Suppressor macrophage (primary cell): ENCODE data around the gene ENO2.

Source experiments
- DNase-seq, 4 experiments: peaks; one replicate each; pipeline ENCODE4 v3.0.0-alpha.2; 2020 to 2022

The ENO2 gene

DNA sequence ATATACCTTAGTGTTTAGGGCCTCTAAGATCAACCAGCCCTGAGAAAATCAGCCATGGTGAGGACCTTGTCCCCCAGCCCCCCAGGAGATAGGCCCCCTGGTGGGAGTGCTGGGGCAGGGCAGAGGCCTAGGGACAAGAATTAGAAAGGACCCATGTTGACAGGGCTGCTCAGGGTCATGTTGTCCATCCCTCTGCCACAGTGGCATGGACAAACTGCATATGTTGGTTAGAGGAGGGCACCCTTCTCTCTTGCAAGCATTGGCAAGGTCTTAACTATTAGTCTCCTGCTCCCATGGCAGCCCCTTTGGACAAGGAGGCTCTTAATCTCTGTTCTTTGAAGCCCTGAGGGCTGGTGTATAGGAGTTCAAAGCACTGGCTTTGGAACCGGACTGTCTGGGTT, 36.0 kb downstream of the ENO2 start:
- DNase-seq, result peak in 2 of 4 experiments; percentile 29 to 48

DNA sequence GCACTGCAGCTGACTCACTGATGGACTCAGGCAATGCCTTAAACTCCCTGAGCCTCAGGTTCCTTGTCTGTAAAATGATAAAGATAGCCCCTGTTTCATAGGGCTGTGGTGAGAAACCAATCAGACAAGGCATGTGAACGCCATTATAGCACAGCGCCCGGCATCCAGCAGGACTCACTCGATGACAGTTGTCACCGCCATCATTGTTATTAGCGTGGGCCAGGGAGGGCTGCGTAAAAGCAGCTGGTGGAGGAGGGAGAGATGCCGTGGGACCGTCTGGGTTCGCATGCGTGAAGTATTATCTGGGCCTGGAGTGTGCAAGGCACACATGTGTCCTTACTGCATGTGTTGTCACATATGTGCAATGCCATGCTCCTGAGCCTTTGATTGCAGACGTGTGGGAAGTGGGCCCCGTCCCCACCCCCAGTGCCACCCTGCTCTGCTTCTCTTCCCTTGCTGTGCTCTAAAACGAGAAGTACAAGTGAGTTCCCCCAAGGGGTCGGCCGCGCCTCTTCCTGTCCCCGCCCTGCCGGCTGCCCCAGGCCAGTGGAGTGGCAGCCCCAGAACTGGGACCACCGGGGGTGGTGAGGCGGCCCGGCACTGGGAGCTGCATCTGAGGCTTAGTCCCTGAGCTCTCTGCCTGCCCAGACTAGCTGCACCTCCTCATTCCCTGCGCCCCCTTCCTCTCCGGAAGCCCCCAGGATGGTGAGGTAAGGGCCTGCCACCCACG, 36.6 kb downstream of the ENO2 start, which contains the start of gene PTPN6:
Gene PTPN6, plus strand, starts transcription at position 546 of the 730 bp plus-strand sequence. Its CDS starts 157 bp downstream, at position 703.
- DNase-seq, result peak; percentile 94 to 97 (median 96)

DNA sequence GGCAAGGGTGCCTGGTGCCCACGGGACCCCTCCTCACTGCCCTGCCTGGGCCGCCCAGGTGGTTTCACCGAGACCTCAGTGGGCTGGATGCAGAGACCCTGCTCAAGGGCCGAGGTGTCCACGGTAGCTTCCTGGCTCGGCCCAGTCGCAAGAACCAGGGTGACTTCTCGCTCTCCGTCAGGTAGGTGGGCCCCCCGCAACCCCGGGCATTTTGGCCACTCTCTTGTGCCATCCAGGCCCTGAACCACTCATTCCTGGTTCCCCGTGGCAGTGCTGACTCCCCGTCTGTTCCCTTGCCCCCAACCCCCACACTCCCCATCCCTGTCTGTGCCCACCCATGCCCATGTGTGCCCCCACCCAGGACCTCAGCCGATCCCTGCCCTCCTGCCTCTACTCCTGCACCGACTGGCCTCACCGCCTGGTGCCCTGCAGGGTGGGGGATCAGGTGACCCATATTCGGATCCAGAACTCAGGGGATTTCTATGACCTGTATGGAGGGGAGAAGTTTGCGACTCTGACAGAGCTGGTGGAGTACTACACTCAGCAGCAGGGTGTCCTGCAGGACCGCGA, 37.3 kb downstream of the ENO2 start:
- peak in 3 of 4 experiments; percentile 39 to 47 (median 44) for DNase-seq

DNA sequence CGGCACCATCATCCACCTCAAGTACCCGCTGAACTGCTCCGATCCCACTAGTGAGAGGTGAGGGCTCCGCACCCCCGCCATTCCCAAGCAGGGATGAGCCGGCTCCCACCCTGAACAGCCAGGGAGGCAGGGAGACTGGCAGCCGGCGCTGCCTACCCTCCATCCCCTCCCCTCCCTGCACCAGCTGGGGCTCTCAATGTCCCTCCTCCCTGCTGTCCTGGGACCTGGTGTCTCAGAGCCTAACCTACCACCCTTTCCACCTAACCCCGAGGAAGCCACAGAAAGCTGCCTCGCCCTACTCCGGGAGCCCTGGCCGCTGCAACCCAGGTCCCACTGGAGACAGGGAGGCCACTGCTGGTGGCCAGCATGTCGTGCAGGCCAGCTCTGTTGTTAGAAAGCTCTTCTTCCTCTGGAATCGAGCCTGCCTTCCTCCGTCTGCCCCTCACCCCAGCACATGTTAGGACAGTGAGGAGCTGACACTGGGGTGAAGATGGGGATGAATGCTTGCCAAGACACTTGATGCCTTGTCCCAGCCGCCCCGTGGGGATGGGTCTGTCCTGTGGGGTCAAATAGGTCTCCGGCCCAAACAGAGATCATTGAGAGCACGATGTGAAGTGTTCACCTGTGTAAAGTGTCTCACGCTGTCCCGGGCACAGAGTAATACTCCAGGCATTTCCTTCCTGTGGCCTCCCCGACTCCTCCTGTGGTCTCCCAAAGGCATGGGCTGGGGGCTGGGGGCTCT, 37.9 kb downstream of the ENO2 start:
- DNase-seq, result peak in 3 of 4 experiments; percentile 45 to 64 (median 54)

DNA sequence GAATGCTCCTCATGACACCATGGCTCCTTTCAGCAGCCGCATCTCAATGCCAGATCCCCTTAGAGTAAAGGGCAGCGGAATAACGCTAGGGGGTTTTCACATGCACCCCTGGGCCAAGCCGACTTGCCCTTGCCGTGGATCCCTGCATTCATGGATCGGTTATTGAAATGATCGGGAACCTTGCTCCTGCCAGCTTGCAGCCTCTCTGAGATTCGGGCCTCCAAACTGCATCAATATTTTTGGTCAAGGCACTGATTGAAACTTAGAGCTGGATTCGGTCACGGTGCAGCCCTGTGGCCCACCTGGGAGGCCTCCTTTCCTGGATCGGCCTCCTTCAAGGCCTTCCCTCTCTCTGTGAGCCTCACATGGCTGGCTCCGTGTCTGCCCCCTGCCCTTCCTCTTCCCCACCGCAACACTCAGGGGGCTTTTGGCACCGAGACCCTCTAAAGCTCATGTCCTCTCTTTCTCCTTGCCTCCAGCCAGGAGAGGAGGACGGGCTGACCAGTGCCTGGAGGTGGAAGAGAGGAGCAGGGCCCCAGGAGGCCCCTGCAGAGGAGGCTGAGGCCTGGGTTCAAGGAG, 38.6 kb downstream of the ENO2 start:
- peak in 3 of 4 experiments; percentile 20 to 33 (median 21) for DNase-seq

DNA sequence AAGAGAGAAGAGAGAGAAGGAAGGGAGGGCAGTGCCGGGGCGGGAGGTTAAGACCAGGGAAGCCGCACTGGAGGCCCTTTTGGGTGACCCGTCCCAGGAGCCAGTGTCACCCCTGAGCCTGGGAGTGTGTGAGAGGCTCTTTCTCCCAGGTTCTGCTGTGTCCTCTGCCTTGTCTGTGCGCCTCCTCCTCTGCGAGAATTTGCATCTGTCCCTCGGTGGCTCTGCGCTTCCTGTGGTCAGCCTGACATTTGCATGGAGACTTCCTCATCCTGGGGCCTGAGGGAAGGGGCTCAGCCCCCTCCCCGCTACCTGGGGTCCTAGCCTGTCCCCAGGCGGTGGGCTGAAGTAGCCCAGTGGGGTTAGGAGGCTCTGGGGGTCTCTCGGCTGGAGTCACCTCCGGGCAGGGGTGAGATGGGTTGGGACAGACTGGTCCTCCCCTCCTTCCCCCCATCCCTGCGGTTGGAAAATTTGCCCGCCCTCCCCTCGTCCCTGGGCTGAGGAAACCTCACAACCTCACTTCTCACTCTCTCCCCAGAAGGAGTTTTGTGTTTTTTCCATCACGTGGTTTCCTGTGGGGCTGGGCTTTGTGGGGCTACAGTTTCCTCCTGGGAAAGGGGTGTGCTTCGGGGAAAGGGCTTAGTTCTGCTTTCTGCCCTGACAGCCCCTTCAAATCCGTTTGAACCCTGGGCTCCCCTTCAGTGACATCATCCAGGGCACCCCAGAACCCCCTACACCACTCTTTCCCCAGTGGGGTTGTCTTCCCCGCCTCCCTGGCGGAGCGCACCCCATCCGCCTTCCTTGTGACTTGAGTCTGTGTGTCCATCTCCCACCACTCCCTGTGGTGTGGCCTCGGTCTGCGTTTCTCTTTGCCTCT, 39.3 kb downstream of the ENO2 start:
- DNase-seq, result peak; percentile 92 to 96 (median 94)

DNA sequence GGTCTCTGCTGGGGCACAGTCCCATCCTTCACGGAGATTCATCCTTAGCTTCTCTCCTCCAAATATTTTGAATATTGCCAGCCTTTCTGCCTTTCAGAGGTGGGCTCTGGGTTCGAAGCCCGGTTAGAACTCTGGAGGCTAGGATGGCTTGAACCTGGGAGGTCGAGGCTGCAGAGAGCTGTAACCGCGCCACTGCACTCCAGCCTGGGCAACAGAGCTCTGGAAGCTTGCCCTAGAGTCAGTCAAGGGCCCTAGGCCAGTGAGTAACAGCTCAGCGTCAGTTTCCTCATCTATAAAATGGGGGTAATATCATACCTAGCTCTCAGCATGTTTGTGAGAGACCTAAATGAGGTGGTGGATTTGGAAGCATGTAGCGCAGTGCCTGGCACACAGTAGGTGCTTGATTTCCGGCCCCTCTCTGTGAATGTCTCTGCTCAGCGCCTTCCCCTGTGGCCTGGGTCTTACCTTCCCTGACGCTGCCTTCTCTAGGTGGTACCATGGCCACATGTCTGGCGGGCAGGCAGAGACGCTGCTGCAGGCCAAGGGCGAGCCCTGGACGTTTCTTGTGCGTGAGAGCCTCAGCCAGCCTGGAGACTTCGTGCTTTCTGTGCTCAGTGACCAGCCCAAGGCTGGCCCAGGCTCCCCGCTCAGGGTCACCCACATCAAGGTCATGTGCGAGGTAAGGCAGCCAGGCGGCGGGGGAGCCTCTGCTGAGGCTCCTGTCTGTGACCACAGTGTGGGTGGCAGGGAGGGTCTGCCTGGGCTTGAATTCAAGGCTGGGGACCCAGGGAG, 40.1 kb downstream of the ENO2 start:
- DNase-seq, result no peak

DNA sequence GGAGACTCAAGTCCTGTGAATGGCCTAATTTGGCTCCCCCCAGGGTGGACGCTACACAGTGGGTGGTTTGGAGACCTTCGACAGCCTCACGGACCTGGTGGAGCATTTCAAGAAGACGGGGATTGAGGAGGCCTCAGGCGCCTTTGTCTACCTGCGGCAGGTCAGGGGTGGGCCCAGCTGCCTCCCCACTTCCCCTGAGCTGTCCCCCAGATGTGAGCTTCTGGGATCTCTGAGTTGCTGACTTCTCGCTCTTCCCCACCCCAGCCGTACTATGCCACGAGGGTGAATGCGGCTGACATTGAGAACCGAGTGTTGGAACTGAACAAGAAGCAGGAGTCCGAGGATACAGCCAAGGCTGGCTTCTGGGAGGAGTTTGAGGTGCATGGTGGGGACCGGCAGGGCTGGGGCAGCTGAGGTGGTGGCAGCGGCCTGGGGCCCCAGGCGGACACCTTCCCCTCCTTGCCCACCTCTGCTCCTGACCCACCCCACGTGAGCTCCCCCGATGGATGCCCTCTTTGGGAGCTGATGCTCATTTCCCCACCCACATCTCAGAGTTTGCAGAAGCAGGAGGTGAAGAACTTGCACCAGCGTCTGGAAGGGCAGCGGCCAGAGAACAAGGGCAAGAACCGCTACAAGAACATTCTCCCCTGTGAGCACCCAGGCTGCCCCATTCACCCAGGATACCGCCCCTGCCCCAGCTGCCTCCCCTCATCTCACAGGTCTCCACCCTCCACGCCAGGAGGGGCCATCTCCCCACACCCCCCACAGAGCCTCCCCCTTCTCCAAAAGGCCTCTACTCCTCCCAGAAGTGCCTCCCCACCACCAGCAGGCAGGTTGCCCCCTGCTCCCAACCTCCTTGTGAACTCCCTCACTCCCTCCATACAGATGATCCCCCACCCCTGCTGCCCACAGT, 41.0 kb downstream of the ENO2 start:
- DNase-seq, result peak in 2 of 4 experiments; percentile 47 to 59

DNA sequence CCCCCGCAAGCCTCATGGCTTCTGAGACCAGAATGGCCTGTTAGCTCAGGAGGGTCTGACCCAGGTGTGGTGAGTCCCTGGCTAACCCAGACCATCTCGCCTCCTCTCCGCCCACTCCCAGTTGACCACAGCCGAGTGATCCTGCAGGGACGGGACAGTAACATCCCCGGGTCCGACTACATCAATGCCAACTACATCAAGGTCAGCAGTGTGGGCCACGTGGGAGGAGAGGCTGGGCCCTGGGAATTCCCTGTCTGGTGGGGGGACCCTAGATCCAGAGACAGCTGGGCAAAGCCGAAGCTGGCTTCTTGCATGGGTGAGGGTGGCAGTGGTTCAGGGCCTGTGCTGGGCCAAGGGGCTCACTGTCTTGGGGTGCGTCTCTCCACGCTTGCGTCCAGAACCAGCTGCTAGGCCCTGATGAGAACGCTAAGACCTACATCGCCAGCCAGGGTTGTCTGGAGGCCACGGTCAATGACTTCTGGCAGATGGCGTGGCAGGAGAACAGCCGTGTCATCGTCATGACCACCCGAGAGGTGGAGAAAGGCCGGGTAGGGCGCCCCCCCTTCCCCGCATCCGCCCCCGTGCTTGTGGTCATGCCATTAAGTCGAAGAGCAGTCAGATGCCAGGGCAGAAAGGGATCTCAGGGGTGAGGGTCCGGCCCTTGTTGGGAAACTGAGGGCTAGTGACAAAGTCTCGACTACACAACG, 41.8 kb downstream of the ENO2 start:
- DNase-seq, result peak; percentile 51 to 71 (median 57)

DNA sequence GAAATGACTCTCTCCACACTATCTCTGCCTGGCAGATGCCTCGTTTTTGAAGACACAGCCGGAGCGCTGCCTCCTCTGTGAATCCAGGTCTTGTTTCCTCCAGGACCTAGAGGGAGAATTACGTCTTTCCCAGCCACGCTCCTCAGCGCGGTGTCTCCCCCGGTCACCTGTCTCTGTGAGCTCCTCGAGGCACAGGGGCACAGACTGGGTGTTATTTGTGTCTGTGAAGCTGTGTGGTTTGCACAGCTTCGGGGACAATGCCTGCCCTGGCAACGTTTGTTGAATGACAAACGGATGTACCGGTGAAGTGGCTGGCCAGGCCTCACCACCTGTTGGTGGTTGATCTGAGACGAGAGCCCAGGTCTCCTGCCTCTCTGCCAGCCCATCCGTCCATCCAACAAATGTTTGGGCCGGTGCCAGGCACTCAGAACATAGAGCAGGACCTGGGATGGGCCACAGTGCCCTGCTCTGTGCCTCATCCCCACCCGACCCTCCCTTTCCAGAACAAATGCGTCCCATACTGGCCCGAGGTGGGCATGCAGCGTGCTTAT, 42.8 kb downstream of the ENO2 start:
- DNase-seq, result no peak

DNA sequence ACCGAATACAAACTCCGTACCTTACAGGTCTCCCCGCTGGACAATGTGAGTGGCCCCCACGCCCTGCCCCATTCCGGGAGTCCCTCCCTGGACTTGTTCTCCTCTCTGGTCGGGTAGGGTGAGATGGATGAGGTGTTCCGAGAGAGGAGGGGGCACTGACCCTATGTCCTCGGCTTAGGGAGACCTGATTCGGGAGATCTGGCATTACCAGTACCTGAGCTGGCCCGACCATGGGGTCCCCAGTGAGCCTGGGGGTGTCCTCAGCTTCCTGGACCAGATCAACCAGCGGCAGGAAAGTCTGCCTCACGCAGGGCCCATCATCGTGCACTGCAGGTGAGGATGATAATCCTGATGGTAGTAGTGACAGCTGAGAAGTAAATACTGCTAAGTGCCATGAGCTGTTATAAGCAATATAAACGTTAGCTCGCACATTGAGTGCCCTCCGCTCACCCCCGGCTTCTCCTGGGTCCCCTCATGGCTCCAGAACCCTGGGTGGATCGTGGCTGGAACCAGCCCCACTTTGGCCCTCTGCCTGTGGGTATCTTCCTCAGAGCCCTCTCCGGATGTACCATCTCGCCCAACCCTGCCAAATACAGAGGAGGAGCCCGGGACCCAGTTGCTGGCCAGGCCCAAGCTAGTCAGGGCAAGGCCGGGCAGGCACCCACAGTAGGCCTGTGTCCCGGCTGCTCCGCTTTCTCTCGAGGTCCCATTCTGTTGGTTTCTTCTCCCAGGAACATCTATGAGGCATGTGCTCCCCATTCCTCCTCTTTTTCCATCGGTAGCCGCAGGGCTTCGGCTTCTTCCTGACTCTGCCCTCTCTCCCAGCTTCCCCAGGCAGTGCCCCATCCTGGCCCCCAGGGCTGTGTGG, 43.6 kb downstream of the ENO2 start:
- DNase-seq, result peak in 1 of 4 experiments; percentile 32

DNA sequence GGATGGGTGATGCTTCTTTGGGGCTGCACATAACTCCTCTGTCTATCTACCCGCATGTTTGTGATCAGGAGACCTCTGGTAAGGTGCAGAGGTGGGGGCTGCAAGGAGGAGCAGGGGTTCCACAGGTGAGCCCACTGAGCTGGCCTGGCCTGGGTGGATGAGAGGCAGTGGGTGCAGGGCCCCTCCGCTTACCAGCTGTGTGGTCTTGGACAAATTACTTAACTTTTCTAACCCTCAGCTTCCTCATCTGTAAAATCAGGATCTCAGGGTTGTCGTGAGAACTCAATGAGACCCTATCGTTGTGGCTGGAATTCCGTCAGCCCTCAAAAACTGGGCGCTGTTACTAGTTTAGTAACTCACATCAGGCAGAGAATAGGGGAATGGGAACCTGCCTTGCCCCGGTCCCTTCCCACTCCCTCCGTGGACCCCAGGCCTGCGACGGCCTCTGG, 44.3 kb downstream of the ENO2 start:
- DNase-seq, result peak in 3 of 4 experiments; percentile 78 to 90 (median 80)

DNA sequence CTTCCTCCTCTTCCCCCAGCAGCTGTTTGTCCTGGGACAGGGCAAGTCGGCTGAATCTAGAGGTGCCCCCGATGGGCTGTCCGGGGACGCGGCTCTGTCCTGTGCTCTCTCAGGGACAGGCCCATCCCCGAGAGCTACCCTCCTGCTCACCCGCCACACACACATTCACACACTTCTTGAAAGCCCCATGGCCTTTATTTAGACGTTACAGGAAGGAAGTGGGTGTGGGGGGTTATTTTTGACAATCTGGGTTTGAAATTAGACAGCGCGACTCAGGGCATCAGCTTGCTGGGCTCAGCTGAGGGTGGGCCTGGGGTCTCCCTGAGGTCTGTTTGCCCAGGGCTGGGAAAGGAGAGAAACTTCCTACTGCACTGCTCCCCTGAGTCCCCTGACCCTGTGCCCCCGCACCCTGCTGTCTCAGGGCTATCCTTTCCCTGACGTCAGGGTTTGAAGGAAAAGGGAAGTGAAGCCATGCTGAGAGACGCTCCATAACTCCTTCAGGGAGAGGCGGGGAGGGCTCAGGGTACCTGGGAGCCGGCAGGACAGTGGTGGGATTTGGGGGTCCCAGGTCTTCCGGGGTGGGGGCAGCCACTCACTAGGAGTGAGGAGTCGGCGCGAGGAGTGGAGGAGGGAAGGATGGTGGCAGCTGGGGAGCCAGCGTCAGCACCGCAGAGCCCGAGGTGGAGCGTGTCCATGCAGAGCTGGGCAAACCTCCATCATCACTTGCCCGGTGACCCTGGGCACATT, 44.9 kb downstream of the ENO2 start:
- DNase-seq, result peak; percentile 86 to 95 (median 92)

DNA sequence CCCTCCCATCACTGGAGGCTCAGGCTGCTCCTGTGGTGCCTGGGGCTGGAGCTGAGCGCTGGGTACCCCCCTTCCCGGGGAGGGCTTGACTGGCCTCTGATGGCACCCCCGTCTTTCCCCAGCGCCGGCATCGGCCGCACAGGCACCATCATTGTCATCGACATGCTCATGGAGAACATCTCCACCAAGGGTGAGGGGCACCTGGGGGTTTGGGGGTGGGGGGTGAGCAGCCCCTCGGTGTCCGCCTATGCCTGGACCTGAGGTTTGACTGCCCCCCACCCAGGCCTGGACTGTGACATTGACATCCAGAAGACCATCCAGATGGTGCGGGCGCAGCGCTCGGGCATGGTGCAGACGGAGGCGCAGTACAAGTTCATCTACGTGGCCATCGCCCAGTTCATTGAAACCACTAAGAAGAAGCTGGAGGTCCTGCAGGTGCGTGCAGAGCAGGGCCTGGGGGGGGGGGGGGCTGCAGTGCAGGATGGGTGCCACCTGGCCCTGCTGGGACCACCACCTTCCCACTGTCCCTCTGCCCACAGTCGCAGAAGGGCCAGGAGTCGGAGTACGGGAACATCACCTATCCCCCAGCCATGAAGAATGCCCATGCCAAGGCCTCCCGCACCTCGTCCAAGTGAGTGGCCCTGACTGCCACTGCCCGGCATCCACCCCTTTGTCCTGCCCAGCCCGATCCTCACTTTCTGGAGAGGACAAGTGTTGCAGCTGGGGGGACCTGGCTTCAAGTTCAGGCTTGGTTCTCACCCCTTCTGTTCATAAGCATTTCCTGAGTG, 45.6 kb downstream of the ENO2 start:
- DNase-seq, result no peak

DNA sequence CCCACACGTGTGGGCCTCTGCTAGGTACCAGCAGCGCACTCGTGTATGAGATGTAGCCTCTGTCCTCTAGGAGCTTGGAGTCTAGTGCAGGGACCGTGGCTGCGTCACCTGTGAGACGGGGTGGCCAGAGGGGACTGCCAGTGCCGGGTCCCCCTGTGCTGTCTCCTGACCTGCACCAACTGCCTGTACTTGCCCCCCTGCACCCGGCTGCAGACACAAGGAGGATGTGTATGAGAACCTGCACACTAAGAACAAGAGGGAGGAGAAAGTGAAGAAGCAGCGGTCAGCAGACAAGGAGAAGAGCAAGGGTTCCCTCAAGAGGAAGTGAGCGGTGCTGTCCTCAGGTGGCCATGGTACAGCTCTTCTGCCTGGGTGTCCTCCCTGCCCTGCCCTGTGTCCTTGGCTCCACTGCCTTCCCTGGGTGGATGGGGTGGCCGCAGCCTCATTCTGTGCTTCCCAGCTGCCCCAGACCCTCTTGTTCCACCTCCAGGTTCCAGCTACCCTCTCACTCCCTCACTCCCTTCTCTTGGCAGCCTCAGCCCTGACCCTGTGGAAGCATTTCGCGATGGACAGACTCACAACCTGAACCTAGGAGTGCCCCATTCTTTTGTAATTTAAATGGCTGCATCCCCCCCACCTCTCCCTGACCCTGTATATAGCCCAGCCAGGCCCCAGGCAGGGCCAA, 46.4 kb downstream of the ENO2 start:
- DNase-seq, result peak; percentile 63 to 75 (median 70)

DNA sequence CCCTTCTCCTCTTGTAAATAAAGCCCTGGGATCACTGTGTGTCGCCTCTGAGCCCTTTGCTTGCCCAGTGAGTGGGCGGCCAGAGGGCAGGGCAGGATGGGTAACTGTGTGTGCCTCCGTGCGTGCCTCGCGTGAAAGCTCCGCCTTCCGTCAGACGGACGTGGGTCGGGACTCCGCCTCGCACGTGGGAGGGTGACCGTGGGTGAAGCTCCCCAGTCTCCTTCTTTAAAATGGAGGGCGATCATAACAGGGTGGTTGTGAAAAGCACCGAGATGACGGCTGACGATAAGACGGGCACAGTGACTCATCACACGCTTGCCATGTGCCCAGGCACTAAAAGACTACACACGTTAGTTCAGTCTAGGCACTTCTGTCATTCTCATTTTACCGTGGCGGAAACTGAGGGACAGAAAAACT, 46.9 kb downstream of the ENO2 start:
- DNase-seq, result peak; percentile 95 to 99 (median 97)
